NCI-H460 (cell line): Measurements from ENCODE around the gene USP17L17. TPM values are rescaled to one million over a fixed set of nuclear protein-coding genes. Genes with fewer than 3 reads are reported as not detected.

Source experiments
- total RNA-seq: library from RNA; depleted of rRNA; stranded (reverse); fragments of >200 nt; shearing (Covaris generic); gene quantifications from 2 replicates; pipeline ENCODE4 v1.2.3, GENCODE V29; 2014; rRNA removed

USP17L17 gene
- total RNA-seq, 1 experiment from 2014 or later = not detected

Other genes with a start within 250 kb of the USP17L17 start
- gene FAM90A26, start 73.5 kb upstream of the USP17L17 start, total RNA-seq = not detected in 2 replicates
- gene USP17L10, start 33.2 kb upstream of the USP17L17 start, total RNA-seq = not detected in 2 replicates
- gene USP17L11, start 28.5 kb upstream of the USP17L17 start, total RNA-seq = not detected in 2 replicates
- not detected in 2 replicates for gene USP17L12, start 23.7 kb upstream of the USP17L17 start, total RNA-seq
- not detected in 2 replicates for gene USP17L13, start 19.0 kb upstream of the USP17L17 start, total RNA-seq
- 0.05 TPM in 1 of 2 replicates, not detected in the other for gene USP17L15, start 9.5 kb upstream of the USP17L17 start, total RNA-seq
- gene USP17L18, start 4.8 kb downstream of the USP17L17 start, total RNA-seq = not detected in 2 replicates
- not detected in 2 replicates for gene USP17L19, start 9.5 kb downstream of the USP17L17 start, total RNA-seq
- gene USP17L20, start 14.2 kb downstream of the USP17L17 start, total RNA-seq = not detected in 2 replicates
- gene USP17L21, start 19.0 kb downstream of the USP17L17 start, total RNA-seq = not detected in 2 replicates
- gene USP17L22, start 23.7 kb downstream of the USP17L17 start, total RNA-seq = not detected in 2 replicates
- not detected in 2 replicates for gene USP17L24, start 81.3 kb downstream of the USP17L17 start, total RNA-seq
- gene USP17L25, start 86.0 kb downstream of the USP17L17 start, total RNA-seq = not detected in 2 replicates
- gene USP17L26, start 90.8 kb downstream of the USP17L17 start, total RNA-seq = not detected in 2 replicates
- not detected in 2 replicates for gene USP17L5, start 95.5 kb downstream of the USP17L17 start, total RNA-seq
- gene USP17L27, start 100.3 kb downstream of the USP17L17 start, total RNA-seq = not detected in 2 replicates
- gene USP17L28, start 105.0 kb downstream of the USP17L17 start, total RNA-seq = not detected in 2 replicates
- not detected in 2 replicates for gene USP17L29, start 109.8 kb downstream of the USP17L17 start, total RNA-seq
- not detected in 2 replicates for gene USP17L30, start 119.2 kb downstream of the USP17L17 start, total RNA-seq
- not detected in 2 replicates for gene DEFB131A, start 200.5 kb downstream of the USP17L17 start, total RNA-seq